ENCODE results near the gene PTRHD1. TPM values are rescaled to one million over a fixed set of nuclear protein-coding genes. Genes with fewer than 3 reads are reported as not detected.

PTRHD1 gene
- total and polyA plus RNA-seq, 2 donors (not counting 1 experiment from before 2014, with no cell fraction given), result 20.2 to 29.8 TPM

GRCh38 chr2:24832931-24833701, 39.9 kb upstream of the PTRHD1 start:
- no peak overlapping the region for H3K27ac ChIP-seq (ENCODE audit: low read length in 2 of 2)
- intact Hi-C loops (cut with micrococcal nuclease), result no loop called here
- no peak overlapping the region for H2AFZ ChIP-seq (ENCODE audit: insufficient read depth, low read depth, low read length, poor library complexity, severe bottlenecking)
- H3K4me1 ChIP-seq (ENCODE audit: control insufficient read depth in 2 of 2, insufficient read depth in 2 of 2, low read length in 2 of 2), result no peaks in the 10 kb centered on the region
- no peaks in the 10 kb centered on the region for H3K9me3 ChIP-seq (ENCODE audit: control extremely low read depth in 1 of 3, control insufficient read depth in 2 of 3, insufficient read depth in 1 of 3, low read length in 2 of 3)
- TF ChIP-seq EZH2 (IDR thresholded peaks at IDR 0.05; ENCODE audit: borderline replicate concordance, insufficient read depth, low read depth, low read length, poor library complexity, severe bottlenecking), result no peak
- no peak for TF ChIP-seq CTCF (IDR thresholded peaks at IDR 0.05)
- peaks cover 0 to 26% of the 10 kb centered on the region in 2 experiments for H3K36me3 ChIP-seq (replicated peaks in 1 of 2; ENCODE audit: control extremely low read depth in 1 of 2, control insufficient read depth in 1 of 2, extremely low read depth in 1 of 2, insufficient read depth in 2 of 2, low read length in 1 of 2)
- H3K27me3 ChIP-seq (replicated peaks in 1 of 4; ENCODE audit: control extremely low read depth in 1 of 4, control insufficient read depth in 3 of 4, insufficient read depth in 4 of 4, low read length in 3 of 4), result no peaks in the 10 kb centered on the region
- no peak overlapping the region for H3K9ac ChIP-seq (ENCODE audit: low read length)
- H4K20me1 ChIP-seq (ENCODE audit: control insufficient read depth, insufficient read depth, low read length, poor library complexity, severe bottlenecking), result no peaks in the 10 kb centered on the region
- no peaks in the 10 kb centered on the region for H3K4me1 Mint-ChIP-seq
- no peak overlapping the region for H3K27ac Mint-ChIP-seq
- no peak overlapping the region for H3K4me2 ChIP-seq (replicated peaks; ENCODE audit: low read depth, low read length, poor library complexity, severe bottlenecking)
- H3K27me3 Mint-ChIP-seq, result no peaks in the 10 kb centered on the region
- H3K79me2 ChIP-seq (ENCODE audit: control insufficient read depth, insufficient read depth, low read length), result no peaks in the 10 kb centered on the region
- WGBS (ENCODE audit: insufficient coverage), result 98% methylated on average over 13 of the region's 22 CpGs
- ATAC-seq (ENCODE audit: low read depth) (no peak), DNase-seq (no peak)
- no peaks in the 10 kb centered on the region for H3K9me3 Mint-ChIP-seq (ENCODE audit: insufficient read depth)
- CTCF ChIA-PET, result interaction anchor here (10.8 kb wide), 1 partner anchor 424 kb away, joined by 267 read pairs; no protein-coding TSS in a partner anchor
- POLR2A ChIA-PET, result no interaction called here
- no peak overlapping the region for H3K4me3 Mint-ChIP-seq
- no peak overlapping the region for H3K4me3 ChIP-seq (ENCODE audit: control extremely low read depth in 1 of 5, extremely low read depth in 1 of 5, insufficient read depth in 1 of 5, low read depth in 2 of 5, low read length in 4 of 5)

DNA sequence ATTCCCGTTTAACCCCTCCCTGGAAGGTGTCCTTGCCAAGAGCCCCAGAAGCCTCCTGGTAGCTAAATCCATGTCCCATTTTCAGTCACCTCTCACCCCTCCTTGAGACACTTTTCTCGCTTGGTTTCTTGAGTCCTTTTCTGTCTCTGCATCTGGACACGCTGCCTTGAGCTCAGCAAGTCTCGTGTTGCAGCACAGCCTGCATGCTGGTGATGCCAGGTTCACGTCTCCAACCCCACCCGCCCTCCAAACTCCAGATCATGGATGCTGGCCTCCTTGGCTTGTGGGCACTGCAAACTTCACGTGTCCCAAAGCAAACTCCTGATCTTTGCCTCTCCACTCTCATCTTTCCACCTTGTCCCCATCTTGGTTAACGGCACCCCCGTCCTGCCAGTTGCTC, 39.3 kb upstream of the PTRHD1 start:
- Histone ChIP-seq H3K79me2 (ENCODE audit: control insufficient read depth, insufficient read depth, low read length) (no peaks in the 10 kb centered on the region), H3K27me3 (replicated peaks in 1 of 4; ENCODE audit: control extremely low read depth in 1 of 4, control insufficient read depth in 3 of 4, insufficient read depth in 4 of 4, low read length in 3 of 4) (no peaks in the 10 kb centered on the region), H3K27ac (ENCODE audit: low read length in 2 of 2) (no peak overlapping the region), H3K4me3 (ENCODE audit: control extremely low read depth in 1 of 5, extremely low read depth in 1 of 5, insufficient read depth in 1 of 5, low read depth in 2 of 5, low read length in 4 of 5) (no peak overlapping the region), H4K20me1 (ENCODE audit: control insufficient read depth, insufficient read depth, low read length, poor library complexity, severe bottlenecking) (no peaks in the 10 kb centered on the region), H2AFZ (ENCODE audit: insufficient read depth, low read depth, low read length, poor library complexity, severe bottlenecking) (no peak overlapping the region), H3K9ac (ENCODE audit: low read length) (no peak overlapping the region), H3K36me3 (replicated peaks in 1 of 2; ENCODE audit: control extremely low read depth in 1 of 2, control insufficient read depth in 1 of 2, extremely low read depth in 1 of 2, insufficient read depth in 2 of 2, low read length in 1 of 2) (peaks cover 0 to 23% of the 10 kb centered on the region in 2 experiments), H3K4me2 (replicated peaks; ENCODE audit: low read depth, low read length, poor library complexity, severe bottlenecking) (no peak overlapping the region), H3K9me3 (ENCODE audit: control extremely low read depth in 1 of 3, control insufficient read depth in 2 of 3, insufficient read depth in 1 of 3, low read length in 2 of 3) (no peaks in the 10 kb centered on the region), H3K4me1 (ENCODE audit: control insufficient read depth in 2 of 2, insufficient read depth in 2 of 2, low read length in 2 of 2) (peaks cover 0 to under 1% of the 10 kb centered on the region in 2 donors)
- 93% methylated on average over 9 of the region's 9 CpGs for WGBS (ENCODE audit: insufficient coverage)
- TF ChIP-seq CTCF (IDR thresholded peaks at IDR 0.05) (no peak), EZH2 (IDR thresholded peaks at IDR 0.05; ENCODE audit: borderline replicate concordance, insufficient read depth, low read depth, low read length, poor library complexity, severe bottlenecking) (no peak)
- Mint-ChIP-seq H3K4me1 (no peaks in the 10 kb centered on the region), H3K27ac (no peak overlapping the region), H3K9me3 (ENCODE audit: insufficient read depth) (no peaks in the 10 kb centered on the region), H3K4me3 (no peak overlapping the region), H3K27me3 (no peaks in the 10 kb centered on the region)
- ChIA-PET CTCF (interaction anchor here (10.8 kb wide), 1 partner anchor 423 kb away, joined by 267 read pairs; no protein-coding TSS in a partner anchor), POLR2A (no interaction called here)
- intact Hi-C loops (cut with micrococcal nuclease), result no loop called here
- DNase-seq (no peak), ATAC-seq (ENCODE audit: low read depth) (no peak)
